ENCODE results near the gene SSC4D.

SSC4D gene

DNA sequence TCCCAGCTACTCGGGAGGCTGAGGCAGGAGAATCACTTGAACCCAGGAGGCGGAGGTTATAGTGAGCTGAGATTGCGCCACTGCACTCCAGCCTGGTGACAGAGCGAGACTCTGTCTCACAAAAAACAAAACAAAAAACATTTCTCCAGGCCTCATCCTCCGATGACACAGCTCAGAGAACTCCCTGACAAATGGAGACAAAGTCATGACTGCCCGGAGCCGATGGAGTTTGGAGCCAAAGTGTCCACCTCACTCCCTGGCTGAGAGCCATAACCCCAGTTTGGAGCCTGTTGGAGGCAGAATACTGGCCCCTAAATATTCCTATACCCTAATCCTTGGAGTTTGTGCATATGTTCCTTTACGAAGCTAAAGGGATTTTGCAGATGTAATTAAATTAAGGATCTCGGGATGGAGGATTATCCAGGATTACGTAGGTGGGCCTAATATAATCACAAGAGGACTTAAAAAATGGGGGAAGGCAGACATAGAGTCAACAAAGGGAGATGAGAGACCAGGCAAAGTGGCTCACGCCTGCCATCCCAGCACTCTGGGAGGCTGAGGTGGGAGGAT is 22.7 kb downstream of the SSC4D start:
- H3K4me3 ChIP-seq (replicated peaks; ENCODE audit: low read depth, low read length): no peak overlapping the region
- no peak for DNase-seq (ENCODE audit: low read depth)
- TF ChIP-seq, protein P1, sequence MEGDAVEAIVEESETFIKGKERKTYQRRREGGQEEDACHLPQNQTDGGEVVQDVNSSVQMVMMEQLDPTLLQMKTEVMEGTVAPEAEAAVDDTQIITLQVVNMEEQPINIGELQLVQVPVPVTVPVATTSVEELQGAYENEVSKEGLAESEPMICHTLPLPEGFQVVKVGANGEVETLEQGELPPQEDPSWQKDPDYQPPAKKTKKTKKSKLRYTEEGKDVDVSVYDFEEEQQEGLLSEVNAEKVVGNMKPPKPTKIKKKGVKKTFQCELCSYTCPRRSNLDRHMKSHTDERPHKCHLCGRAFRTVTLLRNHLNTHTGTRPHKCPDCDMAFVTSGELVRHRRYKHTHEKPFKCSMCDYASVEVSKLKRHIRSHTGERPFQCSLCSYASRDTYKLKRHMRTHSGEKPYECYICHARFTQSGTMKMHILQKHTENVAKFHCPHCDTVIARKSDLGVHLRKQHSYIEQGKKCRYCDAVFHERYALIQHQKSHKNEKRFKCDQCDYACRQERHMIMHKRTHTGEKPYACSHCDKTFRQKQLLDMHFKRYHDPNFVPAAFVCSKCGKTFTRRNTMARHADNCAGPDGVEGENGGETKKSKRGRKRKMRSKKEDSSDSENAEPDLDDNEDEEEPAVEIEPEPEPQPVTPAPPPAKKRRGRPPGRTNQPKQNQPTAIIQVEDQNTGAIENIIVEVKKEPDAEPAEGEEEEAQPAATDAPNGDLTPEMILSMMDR (IDR thresholded peaks at IDR 0.05; ENCODE audit: low read length, missing control alignments): no peak

DNA sequence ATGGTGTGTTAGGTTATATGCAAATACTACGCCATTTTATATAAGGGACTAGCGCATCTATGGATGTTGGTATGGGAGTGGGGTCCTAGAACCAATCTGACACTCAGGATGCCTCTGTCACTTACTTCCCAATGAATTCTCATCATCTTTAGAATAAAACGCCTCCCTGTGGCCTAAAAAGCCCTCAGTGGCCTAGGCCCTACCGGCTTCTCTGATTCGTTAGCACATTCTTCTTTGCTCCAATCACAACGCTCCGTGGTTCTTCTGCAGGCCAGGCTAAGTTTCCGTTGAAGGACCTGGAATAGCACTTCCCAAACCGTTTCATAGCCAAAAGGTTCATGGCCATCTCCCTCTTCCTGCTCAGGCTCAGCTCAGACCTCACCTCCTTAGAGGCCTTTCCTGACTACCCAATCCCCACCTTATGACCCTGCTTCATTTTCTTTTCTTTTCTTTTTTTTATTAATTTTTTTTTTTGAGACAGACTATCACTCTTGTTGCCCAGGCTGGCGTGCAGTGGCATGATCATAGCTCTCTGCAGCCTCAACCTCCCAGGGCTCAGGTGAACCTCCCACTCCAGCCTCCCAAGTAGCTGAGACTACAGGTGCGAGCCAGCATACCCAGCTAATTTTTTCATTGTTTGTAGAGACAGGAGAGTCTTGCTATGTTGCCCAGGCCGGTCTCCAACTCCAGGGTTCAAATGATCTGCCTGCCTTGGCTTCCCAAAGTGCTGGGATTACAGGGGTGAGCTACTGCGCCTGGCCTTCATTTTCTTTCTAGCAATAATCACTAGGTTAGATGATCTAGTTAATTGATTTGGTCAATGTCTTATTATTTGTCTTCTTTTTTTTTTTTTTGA is 26.2 kb downstream of the SSC4D start:
- no peak for DNase-seq (ENCODE audit: low read depth)
- no peak overlapping the region for H3K4me3 ChIP-seq (replicated peaks; ENCODE audit: low read depth, low read length)
- TF ChIP-seq, protein P1 (IDR thresholded peaks at IDR 0.05; ENCODE audit: low read length, missing control alignments): no peak

DNA sequence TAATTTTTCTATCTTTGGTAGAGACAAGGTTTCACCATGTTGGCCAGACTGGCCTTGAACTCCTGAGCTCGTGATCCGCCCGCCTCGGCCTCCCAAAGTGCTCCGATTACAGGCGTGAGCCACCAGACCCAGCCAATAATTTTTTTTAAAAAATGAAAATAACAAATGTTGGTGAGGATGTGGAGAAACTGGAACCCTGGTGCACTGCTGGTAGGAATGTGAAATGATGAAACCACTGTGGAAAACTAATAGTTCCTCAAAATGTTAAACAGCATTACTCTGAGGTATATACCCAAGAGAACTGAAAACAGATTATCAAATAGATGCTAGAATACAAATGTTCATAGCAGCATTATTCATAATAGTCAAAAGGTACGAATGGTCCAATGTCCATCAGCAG is 27.7 kb downstream of the SSC4D start:
- no peak overlapping the region for H3K4me3 ChIP-seq (replicated peaks; ENCODE audit: low read depth, low read length)
- TF ChIP-seq, protein P1 (IDR thresholded peaks at IDR 0.05; ENCODE audit: low read length, missing control alignments): peak; percentile 22
- no peak for DNase-seq (ENCODE audit: low read depth)

DNA sequence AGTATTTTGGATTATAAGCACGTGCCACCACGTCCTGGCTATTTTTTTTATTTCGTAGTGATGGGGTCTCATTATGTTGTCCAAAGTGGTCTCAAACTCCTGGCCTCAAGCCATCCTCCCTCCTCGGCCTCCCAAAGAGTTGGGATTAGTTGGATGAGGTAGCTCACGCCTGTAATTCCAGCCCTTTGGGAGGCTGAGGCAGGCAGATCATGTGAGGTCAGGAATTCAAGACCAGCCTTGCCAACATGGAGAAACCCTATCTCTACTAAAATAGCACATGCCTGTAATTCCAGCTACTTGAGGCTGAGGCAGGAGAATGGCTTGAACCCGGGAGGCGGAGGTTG is 28.9 kb downstream of the SSC4D start:
- H3K4me3 ChIP-seq (replicated peaks; ENCODE audit: low read depth, low read length): no peak overlapping the region
- no peak for DNase-seq (ENCODE audit: low read depth)
- TF ChIP-seq, protein P1 (IDR thresholded peaks at IDR 0.05; ENCODE audit: low read length, missing control alignments): no peak

DNA sequence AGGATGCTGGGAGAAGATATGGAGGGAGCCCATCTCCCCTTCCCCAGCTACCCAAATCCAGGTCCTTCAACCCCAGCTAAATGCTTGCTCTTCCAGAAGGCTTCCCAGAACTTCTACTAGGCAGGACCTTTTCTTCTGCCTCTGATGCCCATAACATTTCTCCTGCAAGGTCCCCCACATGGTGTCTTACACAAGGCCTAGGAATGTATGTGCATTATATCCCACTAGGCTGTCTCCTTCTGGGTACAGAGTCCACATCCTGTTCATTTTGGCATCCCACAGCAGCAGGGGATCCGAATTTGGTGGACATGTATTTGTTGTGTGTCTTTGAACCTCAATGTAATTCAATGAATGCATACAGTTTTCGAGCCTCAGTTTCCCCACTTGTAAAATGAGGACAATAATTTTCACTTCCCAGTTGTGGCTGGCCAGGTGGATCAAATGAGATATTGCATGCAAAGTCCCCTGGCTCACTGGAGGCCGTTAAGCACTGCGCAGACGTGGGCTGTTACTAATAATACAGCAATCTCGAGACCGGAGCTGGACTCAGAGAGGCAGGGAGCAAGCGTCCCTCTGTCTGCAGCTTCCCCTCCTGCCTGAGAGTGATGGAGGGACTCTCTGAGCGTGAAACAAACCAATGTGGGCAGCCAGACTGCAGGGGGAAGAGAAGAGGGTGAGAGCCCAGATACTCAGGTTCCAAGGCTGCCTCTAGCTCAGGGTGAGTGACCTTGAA is 32.1 kb downstream of the SSC4D start:
- TF ChIP-seq, protein P1 (IDR thresholded peaks at IDR 0.05; ENCODE audit: low read length, missing control alignments): no peak
- DNase-seq (ENCODE audit: low read depth): no peak
- H3K4me3 ChIP-seq (replicated peaks; ENCODE audit: low read depth, low read length): no peak overlapping the region

DNA sequence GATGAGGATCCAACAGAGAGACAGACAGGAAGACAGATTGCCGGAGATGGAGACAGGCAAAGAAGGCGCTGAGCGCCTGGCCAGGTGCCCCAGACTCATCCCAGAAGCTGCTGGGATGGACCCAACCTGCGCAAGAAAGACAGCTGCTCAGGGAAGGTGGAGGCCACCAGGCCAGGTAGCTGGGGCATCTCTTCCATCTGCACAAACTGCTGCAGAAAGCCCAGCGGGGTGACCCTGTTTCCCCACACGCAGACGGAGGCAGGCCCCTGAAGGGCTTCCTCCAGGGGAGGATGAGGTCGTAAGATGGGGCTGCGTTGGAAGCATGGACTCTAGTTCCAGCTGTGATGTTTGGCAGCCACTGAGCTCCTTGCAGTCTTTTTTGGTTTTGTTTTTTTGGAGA is 34.2 kb downstream of the SSC4D start:
- DNase-seq (ENCODE audit: low read depth): no peak
- TF ChIP-seq, protein P1 (IDR thresholded peaks at IDR 0.05; ENCODE audit: low read length, missing control alignments): no peak
- H3K4me3 ChIP-seq (replicated peaks; ENCODE audit: low read depth, low read length): no peak overlapping the region

All from fibroblast of pulmonary artery (primary cell).